Left renal cortex interstitium (tissue), 4 donors: ENCODE results near the gene VPS41. TPM values are rescaled to one million over a fixed set of nuclear protein-coding genes. Genes with fewer than 3 reads are reported as not detected.

Source experiments
- DNase-seq, 4 donors: peaks; one replicate each; pipeline ENCODE4 v3.0.0-alpha.2; 2013; ENCODE audit warnings: low read depth in 4 of 4, low spot score in 2 of 4, missing footprints in 1 of 4
- polyA plus RNA-seq, 4 donors: library from polyadenylated mRNA; unstranded; fragments of 120-200 nt; gene quantifications; one replicate each; pipeline ENCODE4 v1.2.1, GENCODE V29; 2013; ENCODE audit not compliant: insufficient read length in 4 of 4

Gene VPS41
- polyA plus RNA-seq, 4 donors, result 62.2 to 84.6 (median 77.5) TPM

DNA sequence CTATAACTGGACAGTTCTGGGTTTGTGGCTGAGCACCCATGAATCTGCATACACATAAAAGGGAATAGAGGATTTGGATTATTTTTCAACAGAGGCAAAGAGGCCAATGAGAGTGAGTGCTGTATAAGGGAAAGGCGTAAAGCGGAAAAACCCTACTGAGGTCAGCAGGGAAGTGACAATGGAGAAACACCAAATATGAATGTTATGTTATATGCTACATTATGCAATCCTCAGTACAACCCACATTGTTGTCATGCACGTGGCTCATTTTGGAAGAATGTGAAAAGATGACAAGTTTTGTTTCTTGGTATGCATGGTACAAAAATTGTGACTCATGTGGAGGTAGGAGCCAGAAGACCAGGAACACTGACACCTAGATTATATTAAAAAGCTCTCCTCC lies 164.2 kb downstream of the VPS41 start:
- no peak for DNase-seq

DNA sequence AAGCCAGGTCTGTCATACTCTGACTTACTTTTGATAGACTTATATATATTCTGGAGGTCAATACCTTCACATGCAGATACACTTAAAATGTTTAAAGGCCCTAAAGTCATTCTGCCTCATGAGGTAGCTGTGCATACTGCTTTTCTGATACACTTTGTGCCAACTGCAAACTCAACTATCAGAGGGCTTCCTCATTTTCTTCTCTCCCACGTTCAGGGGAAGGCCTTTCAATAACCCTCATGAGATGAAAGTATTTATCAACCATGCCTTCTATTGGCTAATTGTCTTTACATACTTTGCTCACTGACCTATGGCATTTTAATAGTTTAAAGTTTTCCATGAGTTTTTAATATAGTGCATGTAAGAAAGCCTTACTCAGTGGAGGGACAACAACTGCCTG lies 165.1 kb downstream of the VPS41 start:
- no peak for DNase-seq

DNA sequence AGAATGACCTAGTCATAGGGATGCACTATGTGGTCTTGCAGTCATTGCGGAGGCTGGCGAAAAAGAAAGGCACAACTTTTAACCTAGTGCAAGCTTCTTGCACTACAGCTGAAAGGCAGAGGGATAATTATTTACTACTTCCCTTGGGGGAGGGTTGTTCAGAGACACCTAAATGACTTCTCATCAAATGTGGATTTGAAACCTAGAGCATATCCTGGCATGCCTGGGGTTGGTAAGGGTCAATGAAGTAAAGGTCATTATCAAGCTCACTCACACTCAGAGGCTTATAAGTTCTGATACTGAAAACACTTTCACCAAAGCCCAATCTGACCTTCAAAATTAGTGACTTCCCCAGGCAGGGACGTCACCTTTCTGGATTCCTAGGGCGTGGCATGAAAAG lies 168.9 kb downstream of the VPS41 start:
- DNase-seq, result no peak

DNA sequence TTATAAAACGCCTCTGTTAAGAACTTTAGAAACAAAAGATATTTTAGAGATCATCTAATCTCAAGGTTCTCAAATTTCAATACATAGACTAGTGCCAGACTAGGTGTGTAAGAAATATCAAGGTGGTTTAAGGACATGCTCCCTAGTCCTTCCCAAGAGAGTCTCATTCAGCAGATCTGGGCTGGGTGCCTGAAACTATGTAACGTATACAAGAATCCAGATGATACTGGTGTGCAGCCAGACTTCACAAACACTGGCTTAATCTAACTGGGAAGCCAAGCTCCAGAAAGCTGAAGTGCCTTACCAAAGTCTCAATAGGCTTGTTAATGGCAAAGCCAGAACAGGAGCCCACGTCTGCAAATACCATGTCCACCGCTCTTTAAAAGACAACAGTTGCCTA lies 172.9 kb downstream of the VPS41 start:
- no peak for DNase-seq

DNA sequence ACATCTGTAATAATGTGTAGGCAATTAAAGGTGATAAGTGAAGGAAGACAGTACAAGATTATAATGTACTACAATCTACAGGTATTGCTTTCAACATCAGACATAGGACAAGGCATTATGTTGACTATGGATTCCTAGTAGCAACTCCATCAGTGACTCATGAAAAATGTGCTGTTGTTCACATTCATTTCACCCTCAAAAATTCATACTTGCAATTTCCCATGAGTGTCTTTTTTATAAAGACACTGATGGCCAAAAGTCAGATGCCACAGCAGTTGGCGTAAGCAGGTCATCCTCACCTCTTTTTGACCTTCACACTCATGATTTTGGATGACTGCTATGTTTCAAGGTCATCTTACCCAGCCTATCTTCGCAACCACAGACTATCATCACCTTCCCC lies 177.8 kb downstream of the VPS41 start:
- no peak for DNase-seq

DNA sequence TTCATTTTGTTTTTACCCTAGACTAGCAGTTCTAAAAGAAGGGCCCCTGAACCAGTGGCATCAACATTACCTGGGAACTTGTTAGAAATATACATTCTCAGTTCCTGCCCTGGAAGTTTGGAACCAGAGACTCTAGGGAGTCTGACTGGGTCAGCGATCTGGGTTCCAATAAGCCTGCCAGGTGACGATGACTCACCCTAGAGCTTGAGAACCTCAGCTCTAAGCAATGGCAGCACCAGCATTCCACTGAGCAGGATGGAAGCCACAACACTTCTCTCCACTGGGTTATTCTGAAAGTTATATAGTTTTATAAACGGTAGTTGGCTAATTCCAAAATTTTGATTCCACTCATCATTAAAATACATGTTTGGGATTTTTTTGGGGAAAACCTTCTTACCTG lies 180.8 kb downstream of the VPS41 start:
- DNase-seq, result no peak

DNA sequence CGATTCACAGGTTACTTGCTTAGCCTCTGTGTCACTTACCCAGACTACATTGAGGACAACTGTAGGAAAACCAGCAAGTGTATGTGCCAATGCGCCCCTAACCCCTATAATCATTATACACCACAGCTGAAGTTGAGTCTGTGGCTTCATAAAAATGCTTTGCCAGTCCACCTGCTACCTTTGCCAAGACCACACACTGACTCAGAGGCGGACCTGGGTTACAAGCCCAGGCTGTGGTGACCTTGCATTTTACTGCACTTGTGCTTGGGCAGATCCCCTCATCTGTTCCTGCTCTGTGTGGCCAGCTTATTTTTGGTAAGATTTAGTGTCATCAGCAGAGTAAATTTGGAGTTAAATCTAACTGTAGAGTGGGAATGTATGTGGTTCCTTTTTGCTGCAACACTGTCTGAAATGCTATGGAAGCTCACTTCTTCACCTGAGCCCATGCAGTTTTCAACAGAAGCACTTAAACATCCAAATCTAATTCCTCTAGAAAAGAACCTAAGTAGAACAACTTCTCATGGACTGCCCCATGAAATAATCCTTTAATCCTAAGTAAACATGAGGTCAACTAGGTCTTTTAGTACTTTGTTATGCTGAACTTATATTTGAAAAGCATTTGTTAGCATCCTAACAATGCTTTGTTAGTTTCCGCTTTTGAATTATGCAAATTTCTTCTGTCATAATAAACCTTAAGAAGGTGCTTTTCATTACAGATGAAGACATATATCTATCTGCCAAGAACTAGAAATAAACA lies 181.6 kb downstream of the VPS41 start:
- no peak for DNase-seq

DNA sequence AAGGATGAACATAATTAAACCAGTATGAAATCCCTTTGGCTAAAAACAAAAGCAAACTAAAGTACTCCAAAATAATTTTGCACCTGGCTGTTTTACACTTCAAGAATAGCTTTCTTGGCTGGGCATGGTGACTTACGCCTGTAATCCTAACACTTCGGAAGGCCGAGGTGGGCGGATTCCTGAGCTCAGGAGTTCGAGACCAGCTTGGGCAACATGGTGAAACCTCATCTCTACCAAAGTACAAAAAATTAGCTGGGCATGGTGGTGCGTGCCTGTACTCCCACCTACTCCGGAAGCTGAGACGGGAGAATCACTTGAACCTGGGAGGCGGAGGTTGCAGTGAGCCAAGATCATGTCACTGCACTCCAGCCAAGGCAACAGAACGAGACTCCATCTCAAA lies 185.7 kb downstream of the VPS41 start:
- no peak for DNase-seq

DNA sequence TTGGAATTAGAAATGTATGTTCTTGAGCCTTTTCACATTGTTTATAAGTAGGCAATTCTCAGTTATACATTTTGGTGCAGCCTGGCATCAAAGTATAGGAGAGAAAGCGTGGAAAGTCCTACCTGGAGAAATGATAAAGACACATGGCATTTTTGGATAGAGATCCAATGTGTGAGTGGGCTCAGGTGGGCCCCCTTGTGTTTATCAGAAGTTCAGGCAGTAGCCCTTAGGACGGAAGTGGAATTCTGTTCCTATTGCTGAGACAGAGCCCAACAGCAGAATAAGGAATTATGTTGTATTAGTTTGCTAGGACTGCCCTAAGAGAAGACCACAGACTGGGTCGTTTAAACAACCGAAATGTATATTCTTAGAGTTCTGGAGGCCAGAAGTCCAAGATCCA lies 192.6 kb downstream of the VPS41 start:
- no peak for DNase-seq

DNA sequence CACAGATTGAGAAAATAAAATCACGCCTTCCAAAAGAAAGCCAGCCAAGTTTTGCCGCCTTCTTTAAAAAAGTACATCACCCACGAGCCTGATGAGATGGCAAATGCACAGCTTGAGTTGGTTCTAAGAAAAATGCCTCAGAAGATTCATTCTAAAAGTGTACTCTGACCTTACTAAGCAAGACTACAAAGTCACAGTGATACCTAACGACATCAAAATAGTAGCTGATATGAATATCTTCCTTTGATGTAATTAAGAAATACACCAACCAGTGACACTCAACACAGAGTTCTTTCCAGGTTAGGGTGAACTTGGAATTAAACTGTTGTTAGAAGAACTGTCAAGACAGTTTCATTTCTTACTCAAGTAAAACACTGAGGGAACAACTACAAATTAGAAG lies 199.9 kb downstream of the VPS41 start:
- DNase-seq, result no peak

DNA sequence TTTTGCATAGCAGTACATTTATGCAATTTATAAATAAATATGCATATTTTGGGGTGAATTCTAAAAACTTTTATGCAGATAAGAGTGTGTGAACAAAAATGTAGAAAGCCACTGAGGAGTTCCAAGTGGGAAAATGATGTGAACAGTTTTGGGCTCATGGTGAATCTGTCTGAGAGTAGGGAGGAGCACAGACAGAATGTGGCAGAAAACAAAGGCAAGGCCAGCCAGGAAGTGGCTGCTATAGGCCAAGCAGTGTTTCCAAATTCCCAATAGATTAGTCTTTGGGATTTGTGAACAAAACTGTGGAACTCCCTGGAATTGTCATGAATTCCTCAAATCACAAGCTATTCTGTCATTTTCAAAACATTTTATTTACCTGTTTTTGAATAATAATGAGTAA lies 204.2 kb downstream of the VPS41 start:
- DNase-seq, result no peak

DNA sequence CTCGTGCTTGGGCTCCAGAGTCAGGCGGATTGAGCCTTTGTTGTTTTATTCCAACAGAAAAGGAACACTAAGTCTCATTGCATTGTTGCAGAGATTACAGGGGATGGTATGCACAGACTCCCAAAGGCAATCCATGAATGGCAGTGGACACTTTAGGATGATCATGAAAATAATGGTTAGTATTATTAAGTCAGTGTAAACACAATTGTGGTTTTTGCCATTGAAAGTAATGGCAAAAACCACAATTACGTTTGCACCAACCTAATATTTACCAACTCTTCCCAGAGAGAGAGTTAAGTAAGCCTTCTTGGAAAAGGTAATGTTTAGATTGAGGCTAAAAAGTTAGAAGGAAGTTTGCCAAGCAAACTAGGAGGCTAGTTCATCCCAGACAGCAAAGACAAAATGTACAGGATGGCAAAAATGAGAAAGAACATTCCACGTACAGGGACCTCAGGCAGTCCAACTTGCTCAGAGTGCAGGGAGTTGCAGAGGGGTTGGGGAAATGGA lies 204.9 kb downstream of the VPS41 start:
- no peak for DNase-seq

DNA sequence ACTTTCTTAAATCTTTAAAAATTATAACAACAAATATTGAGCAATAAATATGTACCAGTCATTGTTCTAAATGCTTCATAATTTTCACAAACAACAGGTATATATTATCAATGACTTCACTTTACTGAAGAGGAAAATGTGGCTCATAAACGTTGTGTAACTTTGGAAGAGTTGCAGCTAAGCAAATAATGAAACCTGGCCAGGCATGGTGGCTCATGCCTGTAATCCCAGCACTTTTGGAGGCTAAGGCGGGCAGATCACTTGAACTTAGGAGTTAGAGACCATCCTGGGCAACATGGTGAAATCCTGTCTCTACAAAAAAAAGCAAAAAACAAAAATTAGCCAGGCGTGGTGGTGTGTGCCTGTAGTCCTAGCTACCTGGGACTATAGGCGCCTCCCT lies 205.9 kb downstream of the VPS41 start:
- DNase-seq, result no peak

DNA sequence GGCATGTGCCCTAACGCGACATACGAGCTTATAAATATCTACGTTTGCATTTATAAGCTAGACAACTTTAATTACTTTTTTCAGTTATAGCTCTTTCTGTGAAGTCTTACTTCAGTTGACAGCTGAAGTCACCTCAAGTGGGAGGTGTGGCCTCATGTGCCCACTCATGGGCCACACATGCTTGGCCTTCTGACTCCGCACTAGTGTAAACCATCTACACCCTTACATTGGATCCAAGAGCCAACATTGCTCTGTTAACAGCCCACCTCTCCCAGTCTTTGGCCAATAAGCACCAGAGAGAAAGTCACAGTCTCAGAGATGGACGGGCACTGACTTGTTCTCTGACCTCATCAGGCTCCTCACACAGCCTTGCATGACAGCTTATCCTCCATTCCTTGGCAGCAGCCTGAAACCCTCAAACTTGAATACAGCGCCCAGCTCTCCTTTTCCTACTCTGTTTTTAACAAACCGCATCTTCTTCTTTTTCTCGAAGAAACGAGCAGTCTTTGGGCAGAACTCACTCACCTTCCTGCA lies 206.9 kb downstream of the VPS41 start:
- DNase-seq, result no peak

DNA sequence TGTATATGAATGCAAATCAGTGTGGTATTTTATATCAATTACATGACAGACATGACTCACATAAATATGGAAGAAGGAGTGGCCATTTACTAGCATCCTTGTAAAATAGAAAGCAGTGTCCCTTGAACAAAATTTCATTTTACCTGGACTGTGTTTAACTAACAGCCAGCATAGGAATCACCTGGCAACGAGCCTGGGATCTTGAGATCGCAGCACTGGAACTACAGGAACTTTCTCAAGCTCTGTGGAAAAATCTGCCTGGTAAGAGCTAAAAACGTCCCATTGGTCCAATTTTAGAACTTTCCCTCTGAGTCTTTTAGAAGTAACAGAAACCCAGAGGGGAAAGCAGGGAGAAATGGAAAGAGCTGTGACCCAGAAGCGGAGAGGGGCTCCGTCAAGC lies 208.9 kb downstream of the VPS41 start:
- no peak for DNase-seq

DNA sequence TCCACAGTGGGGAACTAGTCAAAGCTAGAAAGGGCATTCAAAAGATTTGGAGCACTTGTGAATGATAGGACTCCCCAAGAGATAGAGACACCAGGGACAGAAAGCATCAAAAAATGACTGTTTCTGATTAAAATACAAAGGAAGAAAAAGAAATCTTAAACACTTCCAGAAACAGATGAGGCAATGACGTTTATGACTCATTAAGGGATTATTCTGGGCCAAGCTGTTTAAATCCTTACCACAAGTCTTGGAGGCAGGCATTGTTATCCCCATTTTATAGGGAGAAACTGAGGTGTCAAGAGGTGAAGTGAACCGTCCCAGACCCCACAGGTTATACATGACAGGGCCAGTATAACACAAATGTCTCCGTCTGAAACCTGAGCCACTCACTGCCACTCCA lies 209.5 kb downstream of the VPS41 start:
- no peak for DNase-seq

DNA sequence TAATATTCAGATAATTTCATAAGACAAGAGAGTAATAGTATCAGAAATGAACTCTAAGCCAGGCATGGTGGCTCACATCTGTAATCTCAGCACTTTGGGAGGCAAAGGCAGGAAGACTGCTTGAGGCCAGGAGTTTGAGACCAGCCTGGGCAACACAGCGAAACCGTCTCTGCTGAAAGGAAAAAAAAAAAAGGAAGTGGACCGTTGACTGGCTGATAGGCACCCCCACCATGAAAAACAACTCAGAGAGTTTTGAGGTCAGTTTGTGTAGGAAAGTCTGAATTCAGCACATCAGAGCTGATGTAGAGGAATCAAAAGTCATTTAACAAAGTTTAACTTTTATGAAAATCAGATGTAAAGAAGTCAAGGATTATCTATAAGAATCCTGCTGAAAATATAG lies 214.7 kb downstream of the VPS41 start:
- DNase-seq, result no peak

DNA sequence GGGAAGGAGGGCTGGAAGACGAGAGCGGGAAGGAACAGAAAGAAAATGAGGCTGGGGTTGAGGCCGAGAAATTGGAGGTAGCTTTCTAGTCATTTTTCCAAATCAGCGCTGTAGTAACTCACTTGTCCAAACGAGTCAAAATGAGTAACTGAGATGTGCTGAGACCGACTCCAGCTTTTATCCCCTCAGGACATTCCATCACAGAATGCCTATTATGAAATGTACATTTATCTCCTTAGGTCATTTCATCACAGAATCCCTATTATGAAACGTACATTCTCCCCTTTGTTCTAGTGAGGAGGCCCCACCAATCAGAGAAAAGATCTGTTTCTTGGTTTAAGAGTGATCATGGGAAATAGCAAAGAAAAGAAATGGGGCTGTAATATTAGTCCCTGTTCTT lies 222.1 kb downstream of the VPS41 start:
- no peak for DNase-seq

DNA sequence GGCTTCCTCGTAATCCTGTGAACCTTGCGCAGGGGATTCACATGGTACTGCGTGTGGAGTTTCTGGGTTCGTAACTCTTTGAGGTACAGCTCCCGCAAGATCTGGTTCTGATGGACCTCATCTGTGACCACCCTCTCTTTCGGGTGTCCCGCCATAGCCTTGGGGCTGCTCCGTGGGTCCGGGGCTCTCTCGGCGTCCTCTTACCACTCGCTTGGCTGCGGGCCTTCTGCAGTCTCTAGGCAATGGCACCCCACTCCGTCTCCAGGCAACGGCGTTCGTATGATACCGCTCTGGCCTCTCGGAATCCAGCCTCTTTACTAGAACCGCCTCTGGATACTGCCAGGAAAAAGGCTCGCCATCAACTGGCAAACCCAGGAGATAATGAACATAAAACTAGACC lies 223.1 kb downstream of the VPS41 start:
- DNase-seq, result no peak

DNA sequence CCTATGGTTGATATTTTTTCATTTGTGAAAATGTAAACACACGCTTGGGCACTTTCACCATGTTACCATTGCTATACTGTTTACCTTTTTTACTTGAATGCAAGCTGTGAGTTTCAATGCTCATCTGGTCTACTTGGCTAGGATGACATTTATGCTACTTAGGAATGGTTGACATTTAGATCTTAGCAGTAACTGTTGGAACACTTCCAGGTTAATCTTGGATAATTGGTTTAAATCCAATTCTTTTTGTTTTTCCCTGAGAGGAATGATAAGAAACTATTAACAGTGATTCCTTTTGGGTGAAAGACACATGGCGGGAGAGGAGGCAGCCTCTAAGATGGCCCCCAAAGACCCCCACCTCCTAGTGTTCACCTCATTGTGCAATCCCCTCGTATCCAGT lies 226.4 kb downstream of the VPS41 start:
- no peak for DNase-seq

DNA sequence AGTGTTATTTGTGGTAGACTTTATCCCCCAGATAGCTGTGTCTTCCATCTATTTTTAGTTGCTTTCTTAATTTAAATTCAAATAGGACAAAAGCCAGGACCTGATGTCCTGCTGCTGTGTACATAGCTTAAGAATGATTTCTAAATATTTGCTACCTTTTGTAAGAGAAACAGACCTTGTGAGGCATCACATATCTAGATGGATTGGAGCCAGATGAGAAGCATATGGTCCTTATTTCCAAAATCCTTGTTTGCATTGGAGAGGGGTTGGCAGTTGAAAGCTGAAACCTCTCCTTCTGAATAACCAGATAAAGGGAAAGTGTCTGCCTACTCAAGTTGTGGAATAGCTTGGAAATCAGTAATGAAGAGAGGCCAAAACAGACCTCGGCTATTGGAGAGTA lies 227.1 kb downstream of the VPS41 start:
- DNase-seq, result no peak

DNA sequence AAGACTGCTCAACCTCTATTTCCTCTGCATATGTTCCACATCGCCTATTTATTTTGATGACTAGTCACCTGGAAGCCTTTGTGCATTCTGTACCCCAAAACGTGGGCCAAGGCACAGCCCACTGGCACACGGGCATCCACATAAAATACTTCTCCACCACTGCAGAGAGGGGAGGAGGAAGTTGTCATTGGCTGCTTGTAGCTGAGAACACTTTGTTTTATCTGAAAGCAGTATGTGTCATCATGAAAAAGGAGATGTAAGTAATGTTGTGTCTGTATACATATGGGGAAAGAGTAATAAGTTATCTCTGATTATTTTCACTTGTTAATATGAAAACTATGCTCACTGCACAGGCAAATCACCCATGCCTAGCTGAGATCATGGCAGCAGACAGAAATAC lies 229.6 kb downstream of the VPS41 start:
- no peak for DNase-seq

DNA sequence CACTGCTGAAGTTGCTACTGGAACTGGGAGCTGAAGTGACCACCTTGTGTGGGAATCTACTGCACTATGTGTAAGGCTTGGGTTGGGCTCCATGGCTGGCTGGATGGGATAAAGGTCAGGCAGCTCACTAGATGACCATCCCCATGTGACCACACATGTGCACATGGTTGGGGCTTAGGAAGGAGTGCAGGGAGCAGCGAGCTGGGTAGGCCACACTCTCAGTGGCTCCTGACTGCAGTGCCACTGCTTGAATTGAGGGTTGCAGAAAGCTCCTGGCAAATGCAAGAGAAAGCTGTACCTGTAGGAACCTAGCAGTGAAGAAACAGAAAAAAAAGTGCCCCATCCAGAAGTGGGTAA lies 230.3 kb downstream of the VPS41 start:
- DNase-seq, result no peak
